Body of pancreas (tissue), 4 donors: ENCODE results near the gene AMPD3. TPM values are rescaled to one million over a fixed set of nuclear protein-coding genes. Genes with fewer than 3 reads are reported as not detected.

Experiments used
- ATAC-seq: fragments of 150-250 bp; one replicate; pipeline ENCODE4 v1.9.1; 2016
- DNase-seq, 4 donors: peaks; one replicate each; pipeline ENCODE4 v3.0.0-alpha.2; 2019
- H3K27ac ChIP-seq, 4 donors: fragments of 200-600 bp; sonication (generic); 1 replicate in 3 of 4; 2 replicates in 1 of 4; pipeline versions ENCODE4 v1.5.1 to v1.6.1; 2016 to 2019; ENCODE audit warnings: mild to moderate bottlenecking in 1 of 4, mixed read lengths in 1 of 4, moderate library complexity in 1 of 4
- H3K27me3 ChIP-seq, 2 donors: fragments of 200-600 bp; sonication (generic); one replicate each; pipeline ENCODE4 v1.6.0; 2016; ENCODE audit warnings: mild to moderate bottlenecking in 1 of 2
- H3K36me3 ChIP-seq, 2 donors: fragments of 200-600 bp; sonication (generic); replicated peaks in 1 of 2; 2 replicates each; pipeline ENCODE4 v1.5.1; 2016; ENCODE audit warnings: low read depth in 2 of 2; ENCODE audit not compliant: insufficient read depth in 1 of 2
- H3K4me1 ChIP-seq: fragments of 200-600 bp; sonication (generic); one replicate; pipeline ENCODE4 v1.6.0; 2016
- H3K4me3 ChIP-seq, 2 donors: fragments of 200-600 bp; sonication (generic); 1 replicate in 1 of 2; 2 replicates in 1 of 2; pipeline ENCODE4 v1.5.1; 2016 to 2019
- H3K9me3 ChIP-seq, 3 donors: fragments of 200-600 bp; sonication (generic); 1 replicate in 2 of 3; 2 replicates in 1 of 3; pipeline ENCODE4 v1.5.1; 2016
- CTCF ChIP-seq, 7 experiments: fragments of 450-650 bp in 4 of 7; fragments of 200-600 bp in 3 of 7; sonication (generic) in 3 of 7; IDR thresholded peaks; one replicate each; pipeline ENCODE4 v1.5.1; 2016 to 2019; ENCODE audit warnings: antibody characterized with exemption in 7 of 7
- POLR2A ChIP-seq, 3 donors: fragments of 450-650 bp; IDR thresholded peaks; one replicate each; pipeline ENCODE4 v1.6.1; 2016; ENCODE audit warnings: antibody characterized with exemption in 3 of 3, mild to moderate bottlenecking in 2 of 3
- WGBS, 2 donors: methylation state at CpG; one replicate each; pipeline ENCODE4 v1.1.5; 2017; 5-methylcytosine and 5-hydroxymethylcytosine counted together
- intact Hi-C: fragments of 100-400 bp; cut with DNase I; formaldehyde crosslinking; loops from one replicate; pipeline ENCODE4 v1.15.1; 2023
- total RNA-seq, 2 donors: library from RNA; depleted of rRNA; stranded (reverse); fragments of >200 nt; gene quantifications; one replicate each; pipeline ENCODE4 v1.1.0, GENCODE V29; 2016

Gene AMPD3
- total RNA-seq, 2 donors from 2014 or later, result 3.6 to 9.9 TPM

GRCh38 chr11:10518123-10518522, 63.1 kb downstream of the AMPD3 start:
- DNase-seq (no peak), ATAC-seq (no peak)
- H3K27me3 ChIP-seq, result no peaks in the 10 kb centered on the region
- H3K36me3 ChIP-seq, result peaks cover 0 to 4% of the 10 kb centered on the region in 2 donors
- TF ChIP-seq CTCF (IDR thresholded peaks at IDR 0.05) (no peak), POLR2A (IDR thresholded peaks at IDR 0.05) (no peak)
- no peak overlapping the region for H3K4me3 ChIP-seq
- no peaks in the 10 kb centered on the region for H3K9me3 ChIP-seq
- no peaks in the 10 kb centered on the region for H3K4me1 ChIP-seq
- H3K27ac ChIP-seq, result no peak overlapping the region
- intact Hi-C loops, result no loop called here

- Histone ChIP-seq H3K4me1 (no peaks in the 10 kb centered on the region), H3K9me3 (no peaks in the 10 kb centered on the region), H3K27ac (no peak overlapping the region), H3K27me3 (no peaks in the 10 kb centered on the region), H3K4me3 (no peak overlapping the region), H3K36me3 (peaks cover 0 to 4% of the 10 kb centered on the region in 2 donors)
- WGBS, 2 donors, result 90 to 94% methylated on average over 2 of the region's 2 CpGs
- no peak for ATAC-seq
- DNase-seq, result no peak
- TF ChIP-seq POLR2A (IDR thresholded peaks at IDR 0.05) (no peak), CTCF (IDR thresholded peaks at IDR 0.05) (no peak)
- intact Hi-C loops, result no loop called here
These were observed 63.8 kb downstream of the AMPD3 start for GRCh38 chr11:10518891-10519290.

GRCh38 chr11:10519630-10520029, 64.6 kb downstream of the AMPD3 start:
- intact Hi-C loops, result no loop called here
- Histone ChIP-seq H3K27ac (no peak overlapping the region), H3K27me3 (no peaks in the 10 kb centered on the region), H3K4me1 (no peaks in the 10 kb centered on the region), H3K36me3 (peaks cover 0 to 6% of the 10 kb centered on the region in 2 donors), H3K9me3 (no peaks in the 10 kb centered on the region), H3K4me3 (no peak overlapping the region)
- ATAC-seq (no peak), DNase-seq (no peak)
- WGBS, 2 donors, result 84 to 98% methylated on average over 2 of the region's 2 CpGs
- TF ChIP-seq POLR2A (IDR thresholded peaks at IDR 0.05) (no peak), CTCF (IDR thresholded peaks at IDR 0.05) (no peak)

- WGBS, 2 donors, result 88 to 96% methylated on average over 2 of the region's 2 CpGs
- TF ChIP-seq CTCF (IDR thresholded peaks at IDR 0.05) (no peak), POLR2A (IDR thresholded peaks at IDR 0.05) (no peak)
- Histone ChIP-seq H3K27ac (no peak overlapping the region), H3K9me3 (no peaks in the 10 kb centered on the region), H3K36me3 (peaks cover 0 to 8% of the 10 kb centered on the region in 2 donors), H3K4me1 (no peaks in the 10 kb centered on the region), H3K27me3 (no peaks in the 10 kb centered on the region), H3K4me3 (no peak overlapping the region)
- ATAC-seq (no peak), DNase-seq (no peak)
- intact Hi-C loops, result no loop called here
These were observed 65.5 kb downstream of the AMPD3 start for GRCh38 chr11:10520562-10520961.

GRCh38 chr11:10522276-10522675, 67.2 kb downstream of the AMPD3 start:
- peaks cover 0 to 8% of the 10 kb centered on the region in 2 donors for H3K36me3 ChIP-seq
- 63 to 74% methylated on average over 1 of the region's 1 CpG for WGBS, 2 donors
- DNase-seq (no peak), ATAC-seq (no peak)
- H3K27ac ChIP-seq, result no peak overlapping the region
- no peak for TF ChIP-seq CTCF (IDR thresholded peaks at IDR 0.05)
- TF ChIP-seq POLR2A (IDR thresholded peaks at IDR 0.05), result no peak
- no peaks in the 10 kb centered on the region for H3K27me3 ChIP-seq
- no peaks in the 10 kb centered on the region for H3K9me3 ChIP-seq
- H3K4me3 ChIP-seq, result no peak overlapping the region
- H3K4me1 ChIP-seq, result no peaks in the 10 kb centered on the region
- intact Hi-C loops, result no loop called here
